ENCODE data around the gene OLIG1. TPM values are rescaled to one million over a fixed set of nuclear protein-coding genes. Genes with fewer than 3 reads are reported as not detected.

OLIG1 gene
- total RNA-seq, 2 donors from 2014 or later: not detected

DNA sequence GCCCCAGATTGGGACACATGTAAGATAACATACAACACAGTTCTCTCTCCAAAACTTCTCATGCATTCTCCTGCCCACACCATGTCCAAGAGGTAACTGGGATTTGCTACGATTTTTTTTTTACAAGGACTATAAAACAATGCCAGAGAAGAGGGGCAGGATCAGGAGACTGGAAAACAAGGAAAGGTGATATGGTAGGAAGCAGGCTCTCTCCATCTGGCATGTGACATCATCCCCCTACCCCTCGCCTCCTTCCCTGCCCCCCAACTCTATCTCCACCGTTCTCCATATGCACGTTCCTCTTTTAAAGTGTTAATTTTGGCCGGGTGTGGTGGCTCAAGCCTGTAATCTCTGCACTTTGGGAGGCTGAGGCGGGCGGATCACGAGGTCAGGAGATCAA, 23.5 kb upstream of the OLIG1 start:
- Histone ChIP-seq H3K4me3 (no peak overlapping the region), H3K27ac (no peak overlapping the region), H3K27me3 (no peaks in the 10 kb centered on the region), H3K4me1 (no peaks in the 10 kb centered on the region), H3K36me3 (no peaks in the 10 kb centered on the region), H3K9me3 (no peaks in the 10 kb centered on the region)
- DNase-seq (ENCODE audit: low spot score): no peak
- TF ChIP-seq, protein P1, sequence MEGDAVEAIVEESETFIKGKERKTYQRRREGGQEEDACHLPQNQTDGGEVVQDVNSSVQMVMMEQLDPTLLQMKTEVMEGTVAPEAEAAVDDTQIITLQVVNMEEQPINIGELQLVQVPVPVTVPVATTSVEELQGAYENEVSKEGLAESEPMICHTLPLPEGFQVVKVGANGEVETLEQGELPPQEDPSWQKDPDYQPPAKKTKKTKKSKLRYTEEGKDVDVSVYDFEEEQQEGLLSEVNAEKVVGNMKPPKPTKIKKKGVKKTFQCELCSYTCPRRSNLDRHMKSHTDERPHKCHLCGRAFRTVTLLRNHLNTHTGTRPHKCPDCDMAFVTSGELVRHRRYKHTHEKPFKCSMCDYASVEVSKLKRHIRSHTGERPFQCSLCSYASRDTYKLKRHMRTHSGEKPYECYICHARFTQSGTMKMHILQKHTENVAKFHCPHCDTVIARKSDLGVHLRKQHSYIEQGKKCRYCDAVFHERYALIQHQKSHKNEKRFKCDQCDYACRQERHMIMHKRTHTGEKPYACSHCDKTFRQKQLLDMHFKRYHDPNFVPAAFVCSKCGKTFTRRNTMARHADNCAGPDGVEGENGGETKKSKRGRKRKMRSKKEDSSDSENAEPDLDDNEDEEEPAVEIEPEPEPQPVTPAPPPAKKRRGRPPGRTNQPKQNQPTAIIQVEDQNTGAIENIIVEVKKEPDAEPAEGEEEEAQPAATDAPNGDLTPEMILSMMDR (IDR thresholded peaks at IDR 0.05): no peak

DNA sequence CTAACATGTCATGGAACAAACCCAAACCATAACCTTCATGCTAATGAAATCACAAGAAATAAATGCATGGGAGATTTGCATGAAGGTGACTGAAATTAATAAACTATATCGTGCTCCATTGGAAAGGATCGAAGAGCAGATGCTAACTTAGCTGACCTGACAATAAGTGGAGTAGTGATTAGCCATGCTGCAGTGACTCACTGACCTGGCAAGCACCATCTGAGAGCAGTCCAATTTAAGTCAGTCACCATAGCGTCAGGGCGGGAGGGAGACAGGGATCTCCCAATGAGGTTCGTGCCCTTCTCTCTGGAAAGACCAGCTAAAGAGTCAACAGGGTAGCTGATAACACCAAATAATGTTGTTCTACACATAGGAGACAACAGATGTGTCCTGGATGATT, 22.7 kb upstream of the OLIG1 start:
- Histone ChIP-seq H3K4me3 (no peak overlapping the region), H3K4me1 (no peaks in the 10 kb centered on the region), H3K36me3 (no peaks in the 10 kb centered on the region), H3K27ac (no peak overlapping the region), H3K27me3 (no peaks in the 10 kb centered on the region), H3K9me3 (no peaks in the 10 kb centered on the region)
- TF ChIP-seq, protein P1 (IDR thresholded peaks at IDR 0.05): no peak
- DNase-seq (ENCODE audit: low spot score): no peak

DNA sequence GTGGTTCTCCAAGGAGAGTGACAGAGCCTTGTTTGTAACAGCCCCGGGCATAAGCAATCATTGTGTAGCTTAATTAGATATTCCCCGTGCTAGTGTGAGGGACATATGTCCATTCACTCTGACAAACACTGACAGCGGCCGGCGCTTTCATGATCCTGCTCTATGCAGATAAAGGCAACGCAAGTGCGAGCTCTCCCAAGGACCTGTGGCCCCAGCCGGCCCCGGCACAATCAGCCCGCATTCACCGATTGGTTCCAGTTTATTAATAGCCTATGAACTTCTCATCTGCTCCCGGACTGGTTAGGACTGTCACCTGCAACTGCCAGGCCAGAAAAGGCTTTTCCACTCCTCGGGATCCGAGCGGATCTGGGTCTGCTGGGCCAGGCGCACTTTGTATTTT, 18.0 kb upstream of the OLIG1 start:
- H3K27ac ChIP-seq: no peak overlapping the region
- no peak for DNase-seq (ENCODE audit: low spot score)
- TF ChIP-seq, protein P1 (IDR thresholded peaks at IDR 0.05): no peak
- H3K9me3 ChIP-seq: no peaks in the 10 kb centered on the region
- H3K36me3 ChIP-seq: no peaks in the 10 kb centered on the region
- no peaks in the 10 kb centered on the region for H3K4me1 ChIP-seq
- H3K27me3 ChIP-seq: no peaks in the 10 kb centered on the region
- no peak overlapping the region for H3K4me3 ChIP-seq

DNA sequence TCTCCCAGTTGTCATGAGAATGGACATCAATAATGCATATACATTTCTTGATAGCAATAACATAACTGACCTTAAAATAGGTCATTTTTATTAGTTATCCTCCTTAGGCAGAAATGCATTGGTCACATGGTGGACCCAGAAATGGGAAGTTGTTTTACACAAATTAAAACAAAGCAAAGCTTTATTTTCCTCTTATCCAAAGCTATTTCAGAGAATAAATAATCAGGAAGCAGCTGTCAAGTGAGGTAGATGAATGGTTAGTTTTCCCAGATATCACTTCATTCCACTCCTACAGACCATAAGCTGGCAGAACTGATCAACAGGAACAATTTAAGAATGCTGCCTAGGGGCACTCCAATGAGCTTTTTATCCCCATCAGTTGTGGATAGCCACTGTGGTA, 16.0 kb upstream of the OLIG1 start:
- DNase-seq (ENCODE audit: low spot score): no peak
- Histone ChIP-seq H3K27ac (no peak overlapping the region), H3K9me3 (no peaks in the 10 kb centered on the region), H3K27me3 (no peaks in the 10 kb centered on the region), H3K4me3 (no peak overlapping the region), H3K4me1 (peaks cover 0 to 10% of the 10 kb centered on the region in 2 donors), H3K36me3 (no peaks in the 10 kb centered on the region)
- TF ChIP-seq, protein P1 (IDR thresholded peaks at IDR 0.05): no peak

DNA sequence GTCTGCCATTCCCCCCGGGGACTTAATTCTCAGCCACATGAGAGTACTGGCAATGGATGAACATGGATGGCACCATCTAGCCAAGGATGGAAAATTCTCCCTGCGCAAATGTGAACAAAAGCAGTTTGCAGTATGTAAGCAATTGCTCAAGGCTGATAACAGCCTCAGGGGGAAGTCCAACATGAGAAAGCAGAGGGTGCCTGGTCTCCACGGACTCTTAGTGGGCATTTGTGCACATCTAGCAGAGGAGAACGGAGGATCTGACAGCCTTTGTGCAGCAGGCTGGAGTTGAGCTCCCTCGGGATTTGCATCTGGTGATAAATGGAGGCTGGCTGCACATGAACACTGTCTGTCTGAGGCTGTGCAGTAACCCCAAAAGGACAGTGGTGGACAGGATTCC, 13.9 kb upstream of the OLIG1 start:
- TF ChIP-seq, protein P1 (IDR thresholded peaks at IDR 0.05): no peak
- Histone ChIP-seq H3K4me3 (no peak overlapping the region), H3K9me3 (no peaks in the 10 kb centered on the region), H3K4me1 (peaks cover 0 to 14% of the 10 kb centered on the region in 2 donors), H3K27me3 (no peaks in the 10 kb centered on the region), H3K27ac (no peak overlapping the region), H3K36me3 (no peaks in the 10 kb centered on the region)
- DNase-seq (ENCODE audit: low spot score): no peak

DNA sequence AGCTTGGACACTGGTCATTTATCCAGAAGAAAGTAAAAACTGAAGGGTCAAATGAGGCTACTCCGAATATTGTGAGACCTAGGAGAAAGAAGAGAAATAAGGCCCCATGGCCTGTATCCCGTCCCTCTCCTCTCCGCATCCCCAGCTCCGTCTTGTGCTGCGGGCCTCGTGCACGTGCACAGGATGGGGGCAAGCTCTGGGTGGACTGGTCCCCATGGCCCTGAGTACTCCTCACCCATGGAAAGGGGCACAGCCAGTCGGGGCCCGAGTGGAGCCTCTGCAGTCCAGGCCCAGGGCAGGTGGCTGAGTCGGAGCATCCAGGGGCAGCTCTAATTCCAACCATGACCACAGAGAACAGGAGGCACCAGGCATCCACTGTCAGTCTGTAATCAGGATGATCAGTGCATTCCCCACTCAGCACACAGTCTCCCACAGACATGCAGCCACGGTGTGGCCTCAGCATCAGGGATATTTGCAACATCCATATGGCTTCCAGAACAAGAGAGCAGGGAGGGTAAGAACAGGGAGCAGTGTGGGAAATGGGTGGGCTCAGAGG, 12.5 kb upstream of the OLIG1 start:
- Histone ChIP-seq H3K4me1 (peaks cover 0 to 14% of the 10 kb centered on the region in 2 donors), H3K4me3 (no peak overlapping the region), H3K36me3 (no peaks in the 10 kb centered on the region), H3K27me3 (no peaks in the 10 kb centered on the region), H3K27ac (no peak overlapping the region), H3K9me3 (no peaks in the 10 kb centered on the region)
- no peak for DNase-seq (ENCODE audit: low spot score)
- TF ChIP-seq, protein P1 (IDR thresholded peaks at IDR 0.05): no peak

Data from right atrium auricular region (tissue), 2 donors.